Articular chondrocyte of knee joint (primary cell): Measurements from ENCODE around the gene NFATC4. TPM values are rescaled to one million over a fixed set of nuclear protein-coding genes. Genes with fewer than 3 reads are reported as not detected.

ENCODE experiments used
- small RNA-seq: library from RNA; depleted of rRNA; stranded (forward); fragments of <200 nt; gene quantifications from one replicate; pipeline ENCODE3, GENCODE V24; 2012
- total RNA-seq: library from RNA; depleted of rRNA; stranded (reverse); fragments of >200 nt; gene quantifications from 2 replicates; pipeline ENCODE4 v1.2.3, GENCODE V29; 2012

The NFATC4 gene
- total RNA-seq: 202 and 302 TPM in 2 replicates

DNA sequence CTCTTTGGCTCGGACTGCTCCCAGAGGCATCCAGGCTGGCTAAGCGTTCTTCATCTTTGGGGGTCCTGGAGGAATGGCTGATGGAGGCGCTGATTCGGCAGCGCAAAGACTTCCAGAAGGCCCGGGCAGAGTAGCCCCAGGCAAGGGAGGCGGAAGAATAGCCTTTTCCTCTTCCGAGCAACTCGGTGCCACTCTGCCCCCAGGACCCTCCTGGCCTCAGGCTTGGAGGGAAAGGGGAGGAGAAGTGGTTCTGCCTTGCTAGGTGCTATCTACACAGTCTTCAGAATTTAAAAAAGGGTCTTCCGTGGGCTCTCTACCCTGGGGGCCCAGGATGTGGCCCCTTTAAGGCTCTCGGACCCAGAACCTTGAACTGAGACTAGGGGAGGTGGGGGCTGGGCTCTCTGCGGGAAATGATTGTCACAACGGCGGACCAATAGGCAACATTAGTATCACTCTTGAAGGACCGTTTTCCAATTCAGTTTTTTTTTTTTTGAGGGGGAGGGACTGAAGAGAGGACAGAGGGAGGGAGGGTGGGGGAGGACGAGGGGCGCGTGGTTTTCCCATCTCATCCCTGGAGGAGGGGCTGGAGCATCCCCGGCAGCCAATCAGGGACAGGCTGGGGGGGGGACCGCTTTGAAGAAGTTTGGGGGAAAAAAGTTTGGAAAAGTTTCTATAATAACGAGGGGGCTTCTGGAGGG, at the start of gene NFATC4:
NFATC4 (plus strand) TSS at position 671 of the 698 bp plus-strand sequence. CDS start 157 bp downstream, outside the sequence.

DNA sequence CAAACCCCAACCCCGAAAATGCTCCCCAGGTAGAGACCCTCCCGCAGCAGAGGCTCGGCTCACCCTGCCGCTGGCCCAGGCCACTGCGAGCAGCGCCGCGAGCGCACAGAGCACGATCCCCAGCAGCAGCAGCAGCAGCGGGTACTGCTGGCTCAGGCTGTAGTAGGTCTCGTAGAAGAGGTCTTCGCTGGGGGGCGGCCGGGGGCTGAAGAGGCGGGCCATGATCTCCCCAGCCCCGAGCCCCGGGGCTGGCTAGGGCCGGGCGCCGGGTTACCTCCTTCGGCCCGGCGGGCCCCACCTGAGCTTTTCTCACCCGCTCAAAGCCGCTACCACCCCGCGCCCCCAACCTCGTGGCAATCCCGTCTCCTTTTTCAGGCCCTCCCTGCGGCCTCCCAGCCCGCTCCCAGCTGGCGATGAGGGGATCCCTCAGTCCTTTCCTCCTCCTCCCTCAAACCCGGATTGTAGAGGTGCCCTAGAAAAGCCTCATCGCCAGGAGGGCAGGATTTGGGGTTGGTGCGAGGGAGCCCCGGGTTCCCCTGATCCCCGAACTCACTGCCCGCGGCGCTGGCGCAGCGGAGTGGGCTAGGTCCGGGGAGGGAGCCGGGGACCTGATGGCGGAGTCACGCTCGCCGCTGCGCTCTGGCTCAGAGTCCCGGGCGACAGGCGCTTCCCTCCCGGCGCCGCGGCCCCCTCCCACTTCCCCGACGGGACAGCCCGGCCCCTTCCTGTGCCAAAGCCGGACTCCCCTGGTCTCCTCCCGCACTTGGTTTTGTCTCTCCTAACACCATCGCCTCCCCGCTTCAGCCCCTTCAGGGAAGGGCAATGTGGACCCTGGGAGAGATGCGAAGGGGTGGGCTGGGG, 33.3 kb upstream of the NFATC4 start, which contains the start of gene ADCY4:
ADCY4 (minus strand) TSS at position 641 of the 861 bp plus-strand sequence; CDS start at position 222, 419 bp downstream.

GRCh38 chr14:24339284-24340151, 28.5 kb upstream of the NFATC4 start, which contains the start of gene RIPK3:
RIPK3 (minus strand) TSS chr14:24339991; CDS start chr14:24339826, 165 bp downstream.

DNA sequence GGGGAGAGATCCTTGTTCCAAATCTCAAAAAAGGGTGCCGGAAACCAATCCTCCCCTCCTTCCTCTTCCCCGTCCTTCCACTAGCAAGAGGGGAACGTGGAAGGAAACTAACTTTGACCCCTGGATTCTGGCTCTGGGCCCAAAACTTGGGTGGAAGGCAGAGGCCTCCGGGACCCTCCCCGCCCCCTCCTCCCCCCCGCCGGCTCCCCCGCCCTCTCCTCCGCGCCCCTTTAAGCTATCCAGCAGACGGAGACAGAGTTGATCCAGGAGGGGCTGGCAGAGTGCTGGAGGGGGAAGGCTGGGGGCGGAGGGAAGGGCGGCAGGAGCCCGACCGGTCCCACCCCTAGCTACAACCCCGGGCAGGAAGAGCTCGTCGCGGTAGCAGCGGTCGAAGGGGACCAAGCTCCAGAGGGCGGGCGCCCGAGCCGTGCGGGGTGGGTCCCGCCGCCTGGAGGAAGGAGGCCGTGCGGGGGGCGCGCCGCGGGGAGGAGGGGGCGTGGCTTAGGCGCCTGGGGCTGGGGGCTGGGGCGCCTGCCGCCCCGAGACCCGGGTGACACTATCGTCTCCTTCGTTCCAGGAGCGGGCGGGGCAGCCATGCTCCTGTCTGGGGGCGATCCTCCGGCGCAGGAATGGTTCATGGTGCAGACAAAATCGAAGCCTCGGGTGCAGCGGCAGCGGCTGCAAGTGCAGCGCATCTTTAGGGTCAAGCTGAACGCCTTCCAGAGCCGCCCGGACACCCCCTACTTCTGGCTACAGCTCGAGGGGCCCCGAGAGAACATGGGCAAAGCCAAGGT, 30.9 kb downstream of the NFATC4 start, which contains the start of gene NYNRIN:
NYNRIN (plus strand) TSS at position 351 of the 794 bp plus-strand sequence; CDS start at position 595, 244 bp downstream.

Small RNA genes within 50 kb of the gene (small RNA-seq; reads per million reads assigned to genes)
- not detected for gene RF00026

Other genes with a start within 250 kb of the NFATC4 start
- gene FITM1, start 237.5 kb upstream of the NFATC4 start, total RNA-seq: 0.26 and 0.32 TPM in 2 replicates
- 104 and 119 TPM in 2 replicates for gene PSME1, start 232.0 kb upstream of the NFATC4 start, total RNA-seq
- 9.5 and 11.9 TPM in 2 replicates for gene EMC9, start 226.6 kb upstream of the NFATC4 start, total RNA-seq
- 73.3 and 80.2 TPM in 2 replicates for gene PSME2, start 221.6 kb upstream of the NFATC4 start, total RNA-seq
- 28.9 and 37.8 TPM in 2 replicates for gene RNF31, start 220.7 kb upstream of the NFATC4 start, total RNA-seq
- gene IRF9, start 206.9 kb upstream of the NFATC4 start, total RNA-seq: 76.1 and 78.0 TPM in 2 replicates
- gene REC8, start 196.1 kb upstream of the NFATC4 start, total RNA-seq: 1.3 and 1.8 TPM in 2 replicates
- 33.1 and 35.9 TPM in 2 replicates for gene IPO4, start 179.4 kb upstream of the NFATC4 start, total RNA-seq
- 71.9 and 83.6 TPM in 2 replicates for gene TM9SF1, start 172.7 kb upstream of the NFATC4 start, total RNA-seq
- 0.13 and 0.43 TPM in 2 replicates for gene TSSK4, start 162.5 kb upstream of the NFATC4 start, total RNA-seq
- gene CHMP4A, start 154.7 kb upstream of the NFATC4 start, total RNA-seq: 35.3 and 35.8 TPM in 2 replicates
- gene MDP1, start 152.1 kb upstream of the NFATC4 start, total RNA-seq: 18.8 and 21.6 TPM in 2 replicates
- 104 and 115 TPM in 2 replicates for gene NEDD8, start 135.8 kb upstream of the NFATC4 start, total RNA-seq
- 80.2 and 87.7 TPM in 2 replicates for gene GMPR2, start 135.3 kb upstream of the NFATC4 start, total RNA-seq
- 44.1 and 50.3 TPM in 2 replicates for gene TINF2, start 125.6 kb upstream of the NFATC4 start, total RNA-seq
- 1.1 and 1.6 TPM in 2 replicates for gene TGM1, start 105.0 kb upstream of the NFATC4 start, total RNA-seq
- gene RABGGTA, start 96.6 kb upstream of the NFATC4 start, total RNA-seq: 14.9 and 17.9 TPM in 2 replicates
- gene DHRS1, start 68.4 kb upstream of the NFATC4 start, total RNA-seq: 11.9 and 12.6 TPM in 2 replicates
- gene NOP9, start 68.3 kb upstream of the NFATC4 start, total RNA-seq: 15.8 and 17.8 TPM in 2 replicates
- gene CIDEB, start 60.2 kb upstream of the NFATC4 start, total RNA-seq: 6.4 and 7.2 TPM in 2 replicates
- 3.5 and 5.5 TPM in 2 replicates for gene LTB4R2, start 58.0 kb upstream of the NFATC4 start, total RNA-seq
- gene LTB4R, start 56.7 kb upstream of the NFATC4 start, total RNA-seq: 1.9 and 2.4 TPM in 2 replicates
- gene ADCY4, start 33.1 kb upstream of the NFATC4 start, total RNA-seq: 99.4 and 106 TPM in 2 replicates
- 180 and 256 TPM in 2 replicates for gene RIPK3, start 28.2 kb upstream of the NFATC4 start, total RNA-seq
- gene NYNRIN, start 30.8 kb downstream of the NFATC4 start, total RNA-seq: 14.0 and 14.4 TPM in 2 replicates
- gene CBLN3, start 61.5 kb downstream of the NFATC4 start, total RNA-seq: 6.1 and 7.5 TPM in 2 replicates
- 51.0 and 53.6 TPM in 2 replicates for gene KHNYN, start 61.8 kb downstream of the NFATC4 start, total RNA-seq
- 13.4 and 15.2 TPM in 2 replicates for gene SDR39U1, start 74.6 kb downstream of the NFATC4 start, total RNA-seq
- not detected in 2 replicates for gene CMA1, start 140.1 kb downstream of the NFATC4 start, total RNA-seq
- not detected in 2 replicates for gene CTSG, start 208.1 kb downstream of the NFATC4 start, total RNA-seq
- gene GZMH, start 241.5 kb downstream of the NFATC4 start, total RNA-seq: not detected in 2 replicates